Measurements from ENCODE around the gene SETD6.

SETD6 gene

DNA sequence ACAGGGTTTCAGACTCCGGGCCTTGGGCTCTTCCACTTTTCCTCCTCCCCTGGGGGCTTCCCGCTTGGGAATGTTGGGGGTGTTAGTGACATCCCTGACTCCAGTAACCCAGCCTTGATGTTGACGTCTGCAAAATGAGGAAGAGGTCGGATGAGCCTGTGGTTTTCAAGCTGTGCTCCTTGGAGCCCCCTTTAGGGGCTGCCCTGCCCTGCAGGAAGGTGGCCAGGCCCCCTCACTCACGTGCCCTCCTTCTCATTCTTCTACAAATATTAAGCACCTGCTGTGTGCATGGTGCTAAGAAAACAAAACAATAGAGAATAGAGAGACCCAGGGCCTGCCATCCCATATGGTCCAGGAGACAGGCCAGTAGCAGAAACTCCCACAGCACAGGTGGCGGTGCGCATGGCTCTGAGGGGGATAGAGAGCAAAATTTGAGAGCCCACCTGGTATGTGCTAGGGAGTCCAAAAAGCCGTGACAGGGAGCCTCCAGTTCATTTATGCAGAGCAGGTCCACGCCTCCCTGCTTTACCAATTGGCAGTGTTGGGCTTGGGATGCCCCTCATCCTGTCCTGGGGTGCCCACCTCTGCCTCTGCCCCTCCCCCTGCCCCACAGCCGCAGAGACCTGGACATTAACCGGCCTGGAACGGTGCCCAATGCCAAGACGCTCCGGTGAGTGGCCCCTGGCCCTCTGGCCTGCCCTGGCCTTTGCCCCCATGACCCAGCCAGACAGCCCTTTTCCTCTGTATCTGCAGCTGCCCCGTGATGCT lies 7.9 kb upstream of the SETD6 start:
- H3K4me3 ChIP-seq (ENCODE audit: low read depth, low read length) = no peak overlapping the region

- no peak overlapping the region for H3K4me3 ChIP-seq (ENCODE audit: low read depth, low read length)
Measured at GRCh38 chr16:58507963-58508670, 7.2 kb upstream of the SETD6 start.

- H3K4me3 ChIP-seq (ENCODE audit: low read depth, low read length) = no peak overlapping the region
Measured at GRCh38 chr16:58508671-58509251, 6.6 kb upstream of the SETD6 start.

- H3K4me3 ChIP-seq (ENCODE audit: low read depth, low read length) = no peak overlapping the region
Measured at GRCh38 chr16:58509256-58510096, 5.8 kb upstream of the SETD6 start.

- H3K4me3 ChIP-seq (ENCODE audit: low read depth, low read length) = no peak overlapping the region
Measured at GRCh38 chr16:58510097-58510775, 5.1 kb upstream of the SETD6 start.

GRCh38 chr16:58510776-58511628 lies 4.3 kb upstream of the SETD6 start:
- no peak overlapping the region for H3K4me3 ChIP-seq (ENCODE audit: low read depth, low read length)

GRCh38 chr16:58511933-58512815 lies 3.1 kb upstream of the SETD6 start:
- no peak overlapping the region for H3K4me3 ChIP-seq (ENCODE audit: low read depth, low read length)

- H3K4me3 ChIP-seq (ENCODE audit: low read depth, low read length) = no peak overlapping the region
Measured at GRCh38 chr16:58513874-58514273, 1.4 kb upstream of the SETD6 start.

DNA sequence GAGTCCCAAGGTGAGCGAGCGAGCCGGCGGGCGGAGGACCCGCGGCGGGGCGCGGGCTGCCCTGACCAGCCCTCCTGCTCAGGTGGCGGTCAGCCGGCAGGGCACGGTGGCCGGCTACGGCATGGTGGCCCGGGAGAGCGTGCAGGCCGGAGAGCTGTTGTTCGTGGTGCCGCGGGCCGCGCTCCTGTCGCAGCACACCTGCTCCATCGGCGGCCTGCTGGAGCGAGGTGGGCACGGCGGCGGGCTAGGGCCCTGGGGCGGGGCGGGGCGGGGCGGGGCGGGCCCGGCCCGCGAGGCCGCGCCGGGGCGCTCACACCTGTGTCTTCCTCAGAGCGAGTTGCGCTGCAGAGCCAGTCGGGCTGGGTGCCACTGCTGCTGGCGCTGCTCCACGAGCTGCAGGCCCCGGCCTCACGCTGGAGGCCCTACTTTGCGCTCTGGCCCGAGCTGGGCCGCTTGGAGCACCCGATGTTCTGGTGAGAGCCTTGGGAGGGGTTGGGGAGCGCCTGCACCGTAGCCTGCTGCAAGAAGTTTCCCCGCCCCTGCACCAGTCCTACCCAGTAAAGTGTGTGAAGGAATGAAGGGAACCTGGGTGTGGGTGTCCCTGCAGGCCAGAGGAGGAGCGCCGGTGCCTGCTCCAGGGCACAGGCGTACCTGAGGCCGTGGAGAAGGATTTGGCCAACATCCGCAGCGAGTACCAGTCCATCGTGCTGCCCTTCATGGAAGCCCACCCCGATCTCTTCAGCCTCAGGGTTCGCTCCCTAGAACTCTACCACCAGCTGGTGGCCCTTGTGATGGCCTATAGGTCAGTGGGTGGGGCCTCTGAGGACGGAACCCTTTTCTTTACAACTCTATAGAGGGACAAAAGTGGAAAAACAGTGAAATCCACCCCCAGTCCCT lies 802 bp downstream of the SETD6 start:
- H3K4me3 ChIP-seq (ENCODE audit: low read depth, low read length) = peak overlapping the region; percentile 67

DNA sequence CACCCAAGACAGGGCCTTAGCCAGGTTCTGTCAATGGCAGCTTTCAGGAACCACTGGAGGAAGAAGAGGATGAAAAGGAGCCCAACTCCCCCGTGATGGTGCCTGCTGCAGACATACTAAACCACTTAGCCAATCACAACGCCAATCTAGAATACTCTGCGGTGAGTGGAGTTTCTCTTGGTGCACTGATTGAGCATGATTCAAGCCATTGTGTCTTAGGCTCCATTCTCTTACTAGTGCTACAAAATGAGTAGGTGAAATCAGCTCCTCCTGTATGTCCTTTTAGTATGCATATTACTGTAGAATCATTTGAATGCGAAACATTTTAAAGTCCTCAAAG lies 1.4 kb downstream of the SETD6 start:
- no peak overlapping the region for H3K4me3 ChIP-seq (ENCODE audit: low read depth, low read length)

- no peak overlapping the region for H3K4me3 ChIP-seq (ENCODE audit: low read depth, low read length)
Measured at GRCh38 chr16:58518083-58518979, 3.0 kb downstream of the SETD6 start.

- no peak overlapping the region for H3K4me3 ChIP-seq (ENCODE audit: low read depth, low read length)
Measured at GRCh38 chr16:58518980-58519368, 3.7 kb downstream of the SETD6 start.

DNA sequence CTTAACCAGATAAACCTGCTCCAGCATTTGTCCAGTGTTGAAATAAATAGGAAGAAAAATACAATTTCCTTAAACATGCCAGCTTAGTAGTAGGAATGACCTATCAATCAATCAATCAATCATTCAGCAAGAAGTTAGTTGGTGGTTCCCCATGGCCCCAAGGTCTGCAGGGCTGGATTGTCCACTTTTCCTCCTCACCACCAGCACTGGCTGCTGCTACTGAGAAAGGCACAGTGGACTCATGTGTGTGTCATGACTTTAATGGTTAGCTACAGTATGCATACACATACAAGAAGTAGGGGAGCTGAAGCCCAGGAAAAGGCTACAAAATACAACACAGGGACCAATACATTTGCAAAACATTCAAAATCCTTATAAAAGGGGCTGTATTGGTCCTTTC lies 4.4 kb downstream of the SETD6 start:
- no peak overlapping the region for H3K4me3 ChIP-seq (ENCODE audit: low read depth, low read length)

DNA sequence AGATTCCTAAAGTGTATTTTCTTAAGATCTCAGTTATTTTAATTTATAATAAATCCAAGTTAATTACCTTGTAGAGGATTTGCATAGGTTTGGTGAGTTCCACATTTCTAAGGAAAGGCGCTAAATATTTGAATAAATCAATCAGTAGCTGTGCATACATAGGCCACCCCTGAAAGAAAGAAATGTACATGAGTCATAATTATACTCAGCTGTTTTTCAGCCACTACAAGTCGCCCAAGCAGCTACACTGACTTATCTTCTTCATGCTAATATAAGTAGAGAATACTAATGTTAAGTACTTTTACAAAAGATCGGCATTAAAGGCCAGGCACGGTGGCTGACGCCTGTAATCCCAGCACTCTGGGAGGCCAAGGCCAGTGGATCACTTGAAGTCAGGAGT lies 14.9 kb downstream of the SETD6 start:
- H3K4me3 ChIP-seq (ENCODE audit: low read depth, low read length) = no peak overlapping the region

DNA sequence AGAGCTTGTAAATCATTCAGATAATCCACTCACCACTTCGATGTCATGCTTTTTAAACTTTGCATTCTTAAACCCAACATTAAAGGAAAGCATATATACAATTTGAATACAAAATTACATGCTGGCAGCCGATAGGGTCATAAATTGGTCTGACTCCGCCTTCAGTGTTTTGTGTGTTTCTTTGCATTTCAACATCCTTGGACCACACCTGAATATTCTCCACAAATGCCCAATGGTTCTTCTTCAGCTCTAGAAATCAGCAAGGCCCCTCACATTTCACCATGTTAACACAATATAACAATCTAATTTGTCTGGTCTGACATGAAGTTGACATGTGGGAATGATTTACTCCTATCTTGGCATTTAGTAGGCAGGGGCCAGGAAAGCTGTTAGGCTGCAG lies 17.1 kb downstream of the SETD6 start:
- no peak overlapping the region for H3K4me3 ChIP-seq (ENCODE audit: low read depth, low read length)

DNA sequence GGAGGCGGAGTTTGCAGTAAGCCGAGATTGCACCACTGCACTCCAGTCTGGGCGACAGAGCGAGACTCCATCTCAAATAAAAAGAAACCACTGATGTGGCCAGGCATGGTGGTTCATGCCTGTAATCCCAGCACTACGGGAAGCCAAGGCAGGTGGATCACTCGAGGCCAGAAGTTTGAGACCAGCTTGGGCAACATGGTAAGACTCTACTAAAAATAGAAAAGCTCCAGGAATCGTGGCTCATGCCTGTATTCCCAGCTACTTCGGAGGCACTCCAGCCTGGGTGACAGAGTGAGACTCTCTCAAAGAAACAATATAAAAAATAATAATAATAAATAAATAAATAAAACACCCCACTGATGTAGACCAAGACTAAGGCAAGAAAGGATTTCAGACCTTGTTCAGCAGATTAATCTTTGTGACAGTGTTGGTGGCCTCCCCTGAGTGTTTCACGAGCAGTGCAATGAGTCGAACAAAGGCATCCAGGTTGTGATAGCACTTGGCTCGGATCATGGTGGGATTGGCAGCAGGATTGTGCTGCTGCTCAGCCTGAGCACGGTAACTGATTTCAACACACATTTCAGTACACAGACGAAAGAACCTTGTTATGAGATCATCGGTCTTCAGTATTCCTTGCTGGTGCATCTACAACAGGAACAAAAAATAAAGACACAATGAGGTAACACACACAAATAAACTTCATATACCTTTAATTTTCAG lies 18.6 kb downstream of the SETD6 start:
- no peak overlapping the region for H3K4me3 ChIP-seq (ENCODE audit: low read depth, low read length)
